NCI-H1930 (cell line): ENCODE results near the gene RPUSD1.

Experiments
- DNase-seq, 2 experiments: peaks; one replicate each; lab custom pipeline; 2025; lab: John Stamatoyannopoulos, UW

Gene RPUSD1

GRCh38 chr16:818592-818991, 30.4 kb upstream of the RPUSD1 start:
- DNase-seq = no peak

GRCh38 chr16:818132-818531, 30.0 kb upstream of the RPUSD1 start:
- no peak for DNase-seq

GRCh38 chr16:817001-817906, 29.1 kb upstream of the RPUSD1 start:
- DNase-seq = peak in 1 of 2 experiments; percentile 60

- no peak for DNase-seq
Observed at GRCh38 chr16:815861-816260, 27.7 kb upstream of the RPUSD1 start.

DNA sequence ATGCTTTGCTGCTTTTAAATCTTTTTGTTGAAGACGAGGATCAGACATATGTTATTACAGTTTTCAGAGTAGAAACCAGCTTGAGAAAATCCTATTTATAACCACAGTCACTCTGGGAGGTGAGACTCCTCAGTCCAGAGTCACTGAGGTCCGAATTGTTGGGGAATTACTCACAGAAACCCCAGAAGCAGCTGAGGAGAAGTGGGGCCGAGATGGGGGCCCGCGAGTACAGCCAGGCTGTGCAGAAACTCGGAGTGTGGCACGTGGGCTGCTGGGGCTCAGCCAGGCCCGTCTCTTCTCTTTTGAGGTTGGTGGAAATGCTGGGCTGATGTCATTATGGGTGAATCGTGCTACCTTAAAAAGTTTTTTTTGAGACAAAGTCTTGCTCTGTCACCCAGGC, 26.8 kb upstream of the RPUSD1 start:
- no peak for DNase-seq

DNA sequence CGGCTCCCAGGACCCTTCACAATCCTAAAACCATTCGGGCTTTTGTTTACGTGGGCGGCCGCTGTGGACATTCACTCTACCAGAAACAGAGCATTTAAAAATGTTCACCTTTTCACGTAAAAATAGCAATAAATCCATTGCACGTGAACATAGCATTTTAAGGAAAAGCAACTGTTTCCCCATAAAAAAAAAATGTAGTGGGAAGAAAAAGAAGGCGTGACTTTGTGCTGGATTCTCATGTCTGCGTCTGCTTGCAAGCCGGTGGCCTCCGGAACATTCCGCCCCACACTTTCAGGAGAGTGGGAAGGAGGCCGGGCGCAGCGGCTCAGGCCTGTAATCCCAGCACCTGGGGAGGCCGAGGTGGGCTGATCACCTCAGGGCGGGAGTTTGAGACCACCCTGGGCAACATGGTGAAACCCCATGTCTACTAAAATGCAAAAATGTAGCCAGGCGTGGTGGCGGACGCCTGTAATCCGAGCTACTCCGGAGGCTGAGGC, 25.8 kb upstream of the RPUSD1 start:
- no peak for DNase-seq

DNA sequence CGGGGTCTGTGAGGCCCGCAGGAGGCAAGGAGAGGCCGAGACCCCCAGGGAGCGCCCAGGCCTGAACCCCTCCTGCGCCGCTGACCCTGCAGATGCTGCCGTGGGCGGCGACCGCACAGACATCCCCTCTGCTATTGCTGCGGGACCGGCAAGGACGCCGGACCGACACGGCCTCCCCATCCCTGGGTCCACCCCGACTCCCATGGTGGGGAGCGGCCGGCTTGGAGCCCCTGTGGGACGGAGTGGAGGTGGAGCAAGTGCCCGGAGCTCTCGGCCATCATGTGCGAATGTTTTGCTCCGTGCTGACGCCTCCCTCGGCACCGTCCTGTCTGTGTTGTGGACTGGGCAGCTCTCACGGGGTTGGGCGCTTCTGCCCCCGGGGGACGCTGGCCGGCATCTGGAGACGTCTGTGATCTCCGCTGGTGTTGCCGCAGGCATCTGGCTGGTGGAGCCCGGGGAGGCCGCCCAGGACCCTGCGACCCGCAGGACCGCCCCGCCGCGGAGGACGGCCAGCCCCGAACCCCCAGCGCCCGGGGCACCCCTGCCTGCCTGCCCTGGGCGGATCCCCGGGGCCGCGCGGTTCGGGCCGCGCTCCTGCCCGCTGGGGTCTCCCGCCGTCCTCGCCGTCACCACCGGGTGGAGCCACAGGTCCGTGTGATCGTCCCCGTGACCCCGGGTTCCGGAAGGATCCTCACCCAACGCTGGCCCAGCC, 25.2 kb upstream of the RPUSD1 start:
- DNase-seq = peak; percentile 29 to 51

DNA sequence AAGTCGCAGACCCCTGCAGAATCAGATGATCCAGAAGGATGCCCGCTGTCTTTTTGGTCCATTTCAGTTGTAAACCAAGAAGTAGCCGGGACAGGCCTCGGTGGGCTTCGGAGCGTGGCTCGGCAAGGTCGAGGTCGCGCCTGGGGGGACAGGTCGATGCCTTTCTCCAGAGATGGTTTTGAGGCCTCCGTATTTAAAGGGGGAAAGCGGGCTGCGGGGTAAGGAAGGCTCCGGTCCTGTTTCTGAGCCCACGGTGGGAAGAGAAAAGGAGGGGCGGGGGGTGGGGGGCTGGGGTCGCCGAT, 19.9 kb upstream of the RPUSD1 start:
- no peak for DNase-seq

DNA sequence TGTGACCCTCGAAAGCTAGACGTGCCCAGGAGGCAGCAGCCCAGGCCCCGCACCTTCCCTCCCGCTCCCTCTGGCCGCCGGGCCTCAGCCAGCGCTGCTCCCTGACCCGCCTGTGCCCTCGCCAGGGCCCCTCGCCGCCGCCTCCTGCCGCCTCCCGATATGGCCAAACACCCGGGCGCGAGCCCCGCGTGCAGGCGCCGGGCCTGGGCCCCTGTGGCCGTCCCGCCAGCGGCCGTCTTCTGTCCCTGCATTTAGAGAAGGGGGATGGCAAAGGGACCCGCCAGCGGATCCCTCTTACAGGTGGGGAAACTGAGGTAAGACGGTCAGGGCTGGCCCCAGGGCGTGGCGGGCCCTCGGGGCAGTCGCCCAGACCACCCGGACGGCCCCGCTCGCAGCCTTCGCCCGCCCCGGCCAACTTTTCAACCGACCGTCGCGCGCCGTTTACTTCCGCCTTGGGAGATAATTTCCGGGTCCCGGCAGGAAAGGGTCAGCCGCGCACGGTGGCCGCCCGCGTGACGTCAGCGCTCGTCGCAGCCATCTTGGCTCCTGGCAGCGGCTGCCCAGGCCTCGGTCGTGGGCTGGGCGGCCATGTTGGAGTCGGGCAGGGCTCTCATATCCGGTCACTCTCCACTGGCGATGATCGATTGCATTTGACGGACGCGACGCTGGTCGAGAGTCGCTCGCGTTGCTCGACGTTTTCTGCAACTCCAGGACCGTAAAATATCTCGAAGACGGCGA, 19.3 kb upstream of the RPUSD1 start:
- peak; percentile 92 to 96 for DNase-seq

DNA sequence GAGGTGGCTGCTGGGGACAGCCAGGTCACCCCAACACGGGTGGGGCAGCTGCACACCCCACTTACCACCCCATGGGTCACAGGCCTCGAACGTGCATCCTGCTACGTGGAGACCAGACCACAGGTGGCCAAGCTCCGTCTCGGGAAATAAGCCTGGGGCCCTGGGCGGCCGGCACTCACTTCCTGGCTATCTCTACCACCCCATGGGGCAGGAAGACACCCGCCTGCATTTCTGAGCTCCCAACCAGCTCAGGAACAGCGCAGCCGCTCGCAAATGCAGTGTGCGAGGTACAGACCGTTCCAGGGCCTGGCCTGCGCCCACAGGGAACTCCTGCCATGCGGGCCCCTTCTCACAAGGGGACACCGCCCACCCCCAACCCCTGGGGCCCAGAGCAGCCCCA, 17.3 kb upstream of the RPUSD1 start:
- no peak for DNase-seq

GRCh38 chr16:804193-805048, 16.2 kb upstream of the RPUSD1 start:
- no peak for DNase-seq

DNA sequence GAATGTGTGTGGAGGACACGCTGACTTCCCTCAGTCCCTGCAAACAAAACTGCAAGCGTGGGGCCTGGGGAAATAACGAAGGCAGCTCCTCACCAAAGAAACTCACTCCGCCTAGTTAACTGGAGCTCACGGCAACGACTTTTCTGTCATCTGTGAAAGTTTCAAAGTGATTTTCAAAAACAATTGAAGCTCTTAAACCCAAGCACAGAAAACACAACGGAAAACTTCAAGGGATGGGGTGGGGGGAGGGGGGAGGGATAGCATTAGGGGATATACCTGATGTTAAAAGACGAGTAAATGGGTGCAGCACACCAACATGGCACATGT, 15.5 kb upstream of the RPUSD1 start:
- DNase-seq = no peak

DNA sequence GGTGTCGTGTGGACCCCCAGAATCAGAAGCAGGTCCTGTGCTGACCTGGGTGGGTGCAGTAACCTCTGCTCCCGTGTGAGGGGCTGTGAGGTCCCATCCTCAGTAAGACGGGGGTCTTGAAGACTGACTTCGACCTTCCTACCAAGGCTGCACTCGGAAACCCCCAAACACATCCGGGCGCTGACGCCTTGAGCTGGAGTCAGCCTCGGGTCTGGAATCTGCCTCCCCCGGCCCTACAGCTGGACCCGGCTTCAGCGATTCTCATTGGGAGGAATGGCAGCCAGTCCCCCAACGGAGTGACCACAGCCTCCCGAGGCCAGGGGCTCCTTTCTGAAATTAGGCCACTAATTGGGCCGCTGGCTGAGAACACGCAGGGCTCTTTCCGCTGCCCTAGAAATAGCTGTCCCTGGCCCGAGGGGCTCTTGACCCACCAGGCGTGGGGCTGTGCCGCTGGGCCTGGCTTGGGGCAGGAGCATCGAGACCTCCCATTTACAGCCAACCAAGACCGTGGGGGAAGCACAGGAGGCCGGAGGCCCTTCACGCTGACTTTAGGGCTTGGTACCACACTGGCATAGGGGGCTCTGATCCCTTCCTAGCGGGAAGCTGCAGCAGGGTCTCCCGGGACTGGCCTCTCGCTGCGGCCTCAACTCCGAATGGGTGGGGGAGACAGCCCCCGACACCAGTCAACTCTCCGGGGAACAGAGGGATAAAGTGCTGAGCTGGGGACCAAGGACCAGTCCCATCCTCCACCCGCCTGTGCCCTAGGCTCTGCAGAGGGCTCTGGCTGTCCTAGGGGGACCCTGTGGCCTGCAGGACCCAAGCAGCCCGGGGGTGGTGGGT, 15.0 kb upstream of the RPUSD1 start:
- no peak for DNase-seq

DNA sequence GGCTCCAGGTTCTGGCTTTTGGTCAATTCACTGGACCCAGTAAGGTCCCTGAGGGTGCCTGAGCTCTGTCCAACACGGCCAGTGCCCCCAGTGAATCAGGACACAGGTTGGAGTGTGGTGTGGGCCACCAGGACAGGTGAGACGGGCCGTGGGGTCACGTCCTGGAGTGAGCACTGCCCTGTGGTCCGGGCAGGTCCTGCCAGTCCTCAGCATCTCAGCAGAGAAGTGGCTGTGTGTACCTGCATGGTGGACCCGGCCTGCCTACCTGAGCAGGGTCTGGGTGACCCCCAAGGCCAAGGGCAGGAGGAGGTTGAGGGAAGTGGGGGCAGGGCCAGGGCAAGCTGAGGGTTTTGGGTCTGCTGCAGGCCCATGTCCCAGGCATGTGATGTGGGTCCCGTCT, 14.3 kb upstream of the RPUSD1 start:
- DNase-seq = no peak

DNA sequence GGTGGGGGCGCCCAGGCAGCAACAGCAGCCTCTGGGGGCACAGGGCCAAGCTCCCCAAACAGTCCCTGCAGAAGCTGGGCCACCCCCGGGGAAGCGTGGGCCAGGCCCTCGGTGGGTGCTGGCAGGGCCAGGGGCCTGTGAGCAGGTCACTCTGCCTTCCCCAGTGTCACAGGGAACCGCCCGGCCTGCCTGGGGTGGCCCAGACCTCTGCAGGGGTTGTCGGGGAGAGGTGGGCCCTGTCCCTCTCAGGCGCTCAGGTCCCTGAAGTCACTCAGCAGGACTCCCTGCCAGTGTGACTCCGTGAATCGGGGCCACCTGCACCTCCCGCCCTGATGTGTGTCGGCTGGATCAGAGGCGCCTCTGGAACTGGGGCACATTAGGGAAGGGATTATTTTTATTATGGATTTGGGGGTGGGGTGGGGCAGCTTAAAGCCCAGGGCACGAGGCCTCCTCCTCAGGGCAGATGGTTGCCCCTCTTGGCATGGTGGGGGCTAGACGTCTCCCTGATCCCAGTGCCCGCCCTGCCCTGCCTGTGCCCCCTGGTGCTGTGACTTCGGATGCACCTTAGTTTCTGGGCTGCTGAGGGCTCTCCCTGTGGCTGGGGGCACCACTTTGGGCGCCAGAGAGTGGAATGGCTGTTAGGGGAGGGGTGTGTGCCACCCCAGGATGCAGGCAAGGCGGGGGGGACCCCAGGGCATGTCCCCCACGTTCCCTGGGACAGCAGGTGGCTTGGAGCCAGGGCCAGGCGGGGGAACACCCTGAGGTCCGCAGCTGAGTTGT, 13.6 kb upstream of the RPUSD1 start:
- no peak for DNase-seq

DNA sequence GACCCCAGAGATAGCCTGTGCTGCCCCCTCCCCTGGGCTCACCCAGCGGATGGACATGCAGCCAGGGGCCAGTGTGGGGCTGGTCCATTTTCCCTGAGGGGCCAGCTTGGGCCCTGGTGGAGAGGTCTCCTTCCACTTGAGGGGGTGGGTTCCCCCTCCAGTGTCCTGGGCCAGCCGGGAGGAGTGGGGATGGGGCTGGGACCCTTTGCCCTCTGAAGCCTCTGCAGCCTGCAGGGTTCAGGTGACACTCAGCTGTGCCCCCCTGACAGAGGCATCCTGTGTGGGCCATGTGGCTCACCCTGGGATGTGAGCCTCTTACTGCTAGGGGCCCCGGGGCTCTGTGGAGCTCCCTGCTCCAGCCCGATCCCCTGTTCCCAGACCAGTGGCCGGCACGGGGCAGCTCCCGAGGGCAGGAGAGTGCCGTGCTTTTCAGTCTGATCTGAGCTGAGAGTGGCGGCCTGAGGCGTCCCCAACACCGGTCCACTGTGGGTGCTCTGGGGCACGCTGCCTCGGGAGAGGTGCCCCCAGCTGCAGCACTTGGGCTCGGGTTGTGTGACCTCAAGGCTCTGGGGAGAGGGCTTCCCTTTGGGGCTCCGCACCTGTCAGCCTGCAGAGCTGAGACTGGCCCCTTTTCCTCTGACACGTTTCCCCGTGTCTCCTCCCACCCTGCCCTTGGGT, 12.8 kb upstream of the RPUSD1 start:
- DNase-seq = no peak

GRCh38 chr16:799948-800833, 12.0 kb upstream of the RPUSD1 start, which contains the start of gene GNG13:
Gene GNG13, minus strand, starts transcription at chr16:800734. Its CDS starts 1,657 bp downstream, at chr16:799077.
- DNase-seq = no peak
